ENCODE results near the gene KDM5B. TPM values are rescaled to one million over a fixed set of nuclear protein-coding genes. Genes with fewer than 3 reads are reported as not detected.
"Not testable (repeated sequence)": the region's sequence is repeated elsewhere in the genome, so short reads cannot be mapped to it uniquely, and the experiment has no call there.

The KDM5B gene
- total RNA-seq, 2 experiments from 2014 or later, result 74.7 to 84.7 TPM

- POLR2A ChIA-PET, result no interaction called here
- intact Hi-C loops (cut with DNase I, micrococcal nuclease), result loop anchor here (1.0 to 5.0 kb wide), 3 partner anchors 102 to 249 kb away; no protein-coding TSS in a partner anchor
- H3K27ac ChIP-seq (ENCODE audit: low read depth in 1 of 2, low read length in 2 of 2), result no peak overlapping the region
- DNase-seq (peak in 2 of 14 experiments; percentile 12 to 17), ATAC-seq (ENCODE audit: poor library complexity) (no peak)
- H3K9me3 ChIP-seq (ENCODE audit: control insufficient read depth in 1 of 2, insufficient read depth in 1 of 2, low read length in 2 of 2), result no peaks in the 10 kb centered on the region
- CTCF ChIA-PET, result interaction anchor here (1.3 kb wide), 1 partner anchor 112 kb away, joined by 5 read pairs; no protein-coding TSS in a partner anchor
- peaks cover 57% of the 10 kb centered on the region for H3K36me3 ChIP-seq (ENCODE audit: insufficient read depth, low read length)
- no peak overlapping the region for H3K27ac Mint-ChIP-seq
- H3K4me3 ChIP-seq (ENCODE audit: low read length), result no peak overlapping the region
- no peaks in the 10 kb centered on the region for H3K9me3 Mint-ChIP-seq
- no peaks in the 10 kb centered on the region for H3K4me1 ChIP-seq (ENCODE audit: insufficient read depth, low read length)
- H3K4me3 Mint-ChIP-seq, result no peak overlapping the region
- H3K27me3 ChIP-seq (ENCODE audit: control insufficient read depth in 1 of 2, insufficient read depth in 2 of 2, low read length in 2 of 2), result no peaks in the 10 kb centered on the region
- TF ChIP-seq, protein P1, sequence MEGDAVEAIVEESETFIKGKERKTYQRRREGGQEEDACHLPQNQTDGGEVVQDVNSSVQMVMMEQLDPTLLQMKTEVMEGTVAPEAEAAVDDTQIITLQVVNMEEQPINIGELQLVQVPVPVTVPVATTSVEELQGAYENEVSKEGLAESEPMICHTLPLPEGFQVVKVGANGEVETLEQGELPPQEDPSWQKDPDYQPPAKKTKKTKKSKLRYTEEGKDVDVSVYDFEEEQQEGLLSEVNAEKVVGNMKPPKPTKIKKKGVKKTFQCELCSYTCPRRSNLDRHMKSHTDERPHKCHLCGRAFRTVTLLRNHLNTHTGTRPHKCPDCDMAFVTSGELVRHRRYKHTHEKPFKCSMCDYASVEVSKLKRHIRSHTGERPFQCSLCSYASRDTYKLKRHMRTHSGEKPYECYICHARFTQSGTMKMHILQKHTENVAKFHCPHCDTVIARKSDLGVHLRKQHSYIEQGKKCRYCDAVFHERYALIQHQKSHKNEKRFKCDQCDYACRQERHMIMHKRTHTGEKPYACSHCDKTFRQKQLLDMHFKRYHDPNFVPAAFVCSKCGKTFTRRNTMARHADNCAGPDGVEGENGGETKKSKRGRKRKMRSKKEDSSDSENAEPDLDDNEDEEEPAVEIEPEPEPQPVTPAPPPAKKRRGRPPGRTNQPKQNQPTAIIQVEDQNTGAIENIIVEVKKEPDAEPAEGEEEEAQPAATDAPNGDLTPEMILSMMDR (IDR thresholded peaks at IDR 0.05), result peak; percentile 18
- H3K4me1 Mint-ChIP-seq (ENCODE audit: low read depth), result no peaks in the 10 kb centered on the region
- peaks cover 88% of the 10 kb centered on the region for H3K36me3 Mint-ChIP-seq (ENCODE audit: low read depth)
- H3K27me3 Mint-ChIP-seq, result no peaks in the 10 kb centered on the region
Measured at GRCh38 chr1:202750761-202751160, 57.5 kb downstream of the KDM5B start.

GRCh38 chr1:202750024-202750423, 58.2 kb downstream of the KDM5B start:
- no peak overlapping the region for H3K4me3 ChIP-seq (ENCODE audit: low read length)
- ChIA-PET POLR2A (interaction anchor here (0.6 kb wide), 1 partner anchor 258 kb away, joined by 3 read pairs; no protein-coding TSS in a partner anchor), CTCF (interaction anchor here (0.6 to 1.3 kb wide), 3 partner anchors 9 to 147 kb away, joined by 3 to 5 read pairs (median 3); no protein-coding TSS in a partner anchor)
- no peak overlapping the region for H3K27ac ChIP-seq (ENCODE audit: low read depth in 1 of 2, low read length in 2 of 2)
- no peaks in the 10 kb centered on the region for H3K4me1 ChIP-seq (ENCODE audit: insufficient read depth, low read length)
- Mint-ChIP-seq H3K4me1 (ENCODE audit: low read depth) (no peaks in the 10 kb centered on the region), H3K36me3 (ENCODE audit: low read depth) (peaks cover 88% of the 10 kb centered on the region), H3K27me3 (no peaks in the 10 kb centered on the region), H3K4me3 (no peak overlapping the region), H3K27ac (no peak overlapping the region), H3K9me3 (no peaks in the 10 kb centered on the region)
- TF ChIP-seq, protein P1 (IDR thresholded peaks at IDR 0.05), result no peak
- H3K36me3 ChIP-seq (ENCODE audit: insufficient read depth, low read length), result peaks cover 58% of the 10 kb centered on the region
- no peaks in the 10 kb centered on the region for H3K9me3 ChIP-seq (ENCODE audit: control insufficient read depth in 1 of 2, insufficient read depth in 1 of 2, low read length in 2 of 2)
- H3K27me3 ChIP-seq (ENCODE audit: control insufficient read depth in 1 of 2, insufficient read depth in 2 of 2, low read length in 2 of 2), result no peaks in the 10 kb centered on the region
- intact Hi-C loops (cut with DNase I, micrococcal nuclease), result loop anchor here (1.0 to 5.0 kb wide), 3 partner anchors 102 to 249 kb away; no protein-coding TSS in a partner anchor
- no peak for DNase-seq
- ATAC-seq (ENCODE audit: poor library complexity), result no peak

DNA sequence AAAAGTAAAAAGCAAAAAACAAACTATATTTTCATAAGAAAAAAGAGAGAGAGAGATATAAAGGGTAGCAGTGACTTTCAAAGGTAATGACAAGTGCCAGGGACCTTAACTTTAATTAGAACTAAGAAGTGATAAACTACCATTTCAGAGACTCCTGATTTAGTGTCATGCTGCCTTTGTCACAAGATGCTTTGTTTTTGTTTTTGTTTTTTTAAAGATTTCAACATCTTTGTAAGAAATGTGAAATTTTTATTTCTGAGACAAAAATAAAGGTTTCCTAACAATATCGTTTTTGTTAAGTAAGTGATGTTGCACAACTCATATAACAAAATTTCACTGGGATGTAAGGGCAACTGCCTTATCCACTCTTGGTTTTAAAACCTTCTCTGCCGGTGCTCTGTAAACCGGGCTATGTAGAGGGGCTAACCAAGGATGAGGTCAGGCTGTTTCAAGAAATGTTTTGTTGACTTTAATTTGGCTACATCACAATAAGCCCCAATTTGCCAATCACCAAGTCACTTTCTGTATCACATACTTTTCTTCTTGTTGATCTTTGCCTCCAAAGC, 62.8 kb downstream of the KDM5B start:
- no peak overlapping the region for H3K27ac Mint-ChIP-seq
- no peak overlapping the region for H3K27ac ChIP-seq (ENCODE audit: low read depth in 1 of 2, low read length in 2 of 2)
- TF ChIP-seq, protein P1 (IDR thresholded peaks at IDR 0.05), result no peak
- H3K4me1 Mint-ChIP-seq (ENCODE audit: low read depth), result no peaks in the 10 kb centered on the region
- no peaks in the 10 kb centered on the region for H3K9me3 Mint-ChIP-seq
- H3K4me3 ChIP-seq (ENCODE audit: low read length), result no peak overlapping the region
- CTCF ChIA-PET, result no interaction called here
- no peaks in the 10 kb centered on the region for H3K9me3 ChIP-seq (ENCODE audit: control insufficient read depth in 1 of 2, insufficient read depth in 1 of 2, low read length in 2 of 2)
- intact Hi-C loops (cut with DNase I, micrococcal nuclease), result no loop called here
- H3K36me3 Mint-ChIP-seq (ENCODE audit: low read depth), result peaks cover 87% of the 10 kb centered on the region
- no peaks in the 10 kb centered on the region for H3K27me3 Mint-ChIP-seq
- POLR2A ChIA-PET, result no interaction called here
- no peaks in the 10 kb centered on the region for H3K27me3 ChIP-seq (ENCODE audit: control insufficient read depth in 1 of 2, insufficient read depth in 2 of 2, low read length in 2 of 2)
- H3K36me3 ChIP-seq (ENCODE audit: insufficient read depth, low read length), result peaks cover 66% of the 10 kb centered on the region
- no peaks in the 10 kb centered on the region for H3K4me1 ChIP-seq (ENCODE audit: insufficient read depth, low read length)
- H3K4me3 Mint-ChIP-seq, result no peak overlapping the region
- DNase-seq (no peak), ATAC-seq (ENCODE audit: poor library complexity) (no peak)

- DNase-seq; intact Hi-C loops (cut with DNase I, micrococcal nuclease); H3K4me1 ChIP-seq (ENCODE audit: insufficient read depth, low read length); H3K4me3 Mint-ChIP-seq; H3K27ac Mint-ChIP-seq; CTCF ChIA-PET; H3K27me3 Mint-ChIP-seq; H3K4me1 Mint-ChIP-seq (ENCODE audit: low read depth); ATAC-seq (ENCODE audit: poor library complexity); H3K27ac ChIP-seq (ENCODE audit: low read depth in 1 of 2, low read length in 2 of 2); H3K4me3 ChIP-seq (ENCODE audit: low read length); POLR2A ChIA-PET; H3K27me3 ChIP-seq (ENCODE audit: control insufficient read depth in 1 of 2, insufficient read depth in 2 of 2, low read length in 2 of 2); H3K9me3 ChIP-seq (ENCODE audit: control insufficient read depth in 1 of 2, insufficient read depth in 1 of 2, low read length in 2 of 2); H3K9me3 Mint-ChIP-seq: not testable (repeated sequence)
- H3K36me3 Mint-ChIP-seq (ENCODE audit: low read depth), result peaks cover 87% of the 10 kb centered on the region
- peaks cover 63% of the 10 kb centered on the region for H3K36me3 ChIP-seq (ENCODE audit: insufficient read depth, low read length)
Measured at GRCh38 chr1:202744770-202745169, 63.5 kb downstream of the KDM5B start.

Measured in CD4-positive, alpha-beta T cell (primary cell).